Measurements from ENCODE around the gene GLA. TPM values are rescaled to one million over a fixed set of nuclear protein-coding genes. Genes with fewer than 3 reads are reported as not detected.
A peak's percentile ranks its signal among the peaks of the same experiment; 100 is the strongest.

Gene GLA
- total RNA-seq, 5 donors from 2014 or later (not counting 1 experiment from before 2014, with no cell fraction given) = 11.3 to 22.5 (median 14.9) TPM

DNA sequence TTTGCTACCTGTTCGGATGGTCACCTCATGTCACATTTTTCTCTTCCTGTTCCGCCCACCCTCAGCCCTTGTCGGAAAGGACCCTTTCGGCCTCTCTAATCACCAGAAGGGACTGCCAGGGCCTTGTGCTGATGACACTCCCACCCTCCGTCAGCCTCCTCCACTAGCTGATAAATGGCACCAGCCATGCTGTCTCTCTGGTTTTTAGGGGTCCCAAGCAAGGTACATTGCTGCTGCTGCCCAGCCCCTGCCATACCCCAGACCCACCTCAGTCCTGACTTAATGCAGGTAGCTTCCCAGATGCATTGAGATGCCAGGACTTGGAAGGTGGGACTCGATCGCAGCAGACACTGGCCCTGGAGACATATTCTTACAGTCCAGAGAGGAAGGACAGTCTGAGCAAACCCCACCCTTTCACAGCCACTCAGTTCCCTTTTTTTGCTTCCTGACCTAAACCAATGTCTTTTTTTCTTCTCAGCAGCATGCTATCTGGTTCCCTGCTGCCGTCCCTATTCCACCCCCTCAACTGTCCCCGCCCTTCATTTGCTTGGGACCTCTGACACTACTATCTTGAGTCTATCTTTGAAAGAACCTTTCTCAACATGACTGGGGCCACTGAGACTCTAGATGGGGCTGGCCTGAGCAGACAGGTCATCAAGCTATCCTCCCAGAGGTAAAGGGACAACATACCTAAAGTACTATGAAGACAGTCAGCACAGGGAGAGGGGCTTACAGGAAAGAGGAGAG is 21.8 kb downstream of the GLA start, which contains the start of gene BTK:
Gene BTK, minus strand, starts transcription at position 397 of the 747 bp plus-strand sequence. CDS start 10,907 bp downstream, outside the sequence.
- H3K4me1 Mint-ChIP-seq = peaks cover 1 to 10% (median 8%) of the 10 kb centered on the region in 3 donors
- H3K27me3 Mint-ChIP-seq = peaks cover 0 to 4% of the 10 kb centered on the region in 2 donors
- peaks cover 0 to 5% of the 10 kb centered on the region in 2 experiments for H3K4me1 ChIP-seq (ENCODE audit: control insufficient read depth in 1 of 2, extremely low read depth in 1 of 2, insufficient read depth in 2 of 2, low read length in 2 of 2)
- H3K36me3 ChIP-seq (ENCODE audit: control insufficient read depth in 2 of 2, extremely low read depth in 1 of 2, insufficient read depth in 1 of 2, low read length in 1 of 2) = no peaks in the 10 kb centered on the region
- peak within 1 kb of the TSS in 1 of 2 donors; percentile 43 for H3K27ac Mint-ChIP-seq
- DNase-seq (no peak), ATAC-seq (replicated peaks in 1 of 4) (no peak)
- peak within 1 kb of the TSS in 1 of 3 donors; percentile 76 for H3K4me3 Mint-ChIP-seq
- H3K9me3 ChIP-seq = no peaks in the 10 kb centered on the region
- ChIA-PET CTCF (no interaction called here), POLR2A (no interaction called here)
- no peaks in the 10 kb centered on the region for H3K36me3 Mint-ChIP-seq
- no peak within 1 kb of the TSS for H3K27ac ChIP-seq (ENCODE audit: low read length)
- H3K4me3 ChIP-seq (ENCODE audit: control insufficient read depth in 1 of 2, extremely low read depth in 1 of 2, low read length in 1 of 2) = no peak within 1 kb of the TSS
- WGBS (ENCODE audit: insufficient coverage) = 38% methylated on average over 2 of the region's 9 CpGs
- H3K27me3 ChIP-seq (replicated peaks in 1 of 2; ENCODE audit: control insufficient read depth in 2 of 2, extremely low read depth in 1 of 2, insufficient read depth in 2 of 2, low read length in 1 of 2) = no peaks in the 10 kb centered on the region
- H3K9me3 Mint-ChIP-seq = no peaks in the 10 kb centered on the region

DNA sequence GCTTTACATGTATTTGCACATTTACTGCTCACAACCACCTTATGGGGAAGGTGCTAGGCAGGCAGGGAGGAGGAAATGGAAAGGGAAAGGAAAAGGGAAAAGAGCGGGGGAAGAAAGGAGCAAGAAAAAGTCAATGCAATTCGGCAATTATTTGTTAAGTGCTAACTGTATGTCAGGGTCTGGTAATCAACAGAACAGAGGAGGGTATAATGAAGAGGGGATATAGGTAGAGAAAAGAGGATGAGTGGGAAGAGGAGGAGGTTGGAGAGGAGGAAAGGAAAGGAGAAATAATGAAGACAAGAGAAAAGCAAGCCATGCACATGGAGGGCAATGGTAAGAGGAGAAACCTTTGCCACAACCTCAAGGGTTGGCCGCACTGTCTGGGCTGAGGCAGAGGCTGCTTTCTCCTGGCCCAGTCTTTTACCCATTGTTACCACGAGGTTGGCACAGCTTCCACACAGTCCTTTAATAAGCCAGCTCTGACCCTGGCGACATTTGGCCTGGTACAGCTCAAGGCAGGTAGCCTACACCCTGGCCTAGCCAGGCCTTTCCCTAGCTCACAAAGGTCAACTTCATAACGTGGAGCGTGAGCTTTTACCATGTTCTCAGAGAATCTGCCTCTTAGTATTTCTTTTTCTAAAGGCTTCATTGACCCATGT is 22.6 kb downstream of the GLA start:
- Histone ChIP-seq H3K27me3 (replicated peaks in 1 of 2; ENCODE audit: control insufficient read depth in 2 of 2, extremely low read depth in 1 of 2, insufficient read depth in 2 of 2, low read length in 1 of 2) (no peaks in the 10 kb centered on the region), H3K36me3 (ENCODE audit: control insufficient read depth in 2 of 2, extremely low read depth in 1 of 2, insufficient read depth in 1 of 2, low read length in 1 of 2) (no peaks in the 10 kb centered on the region), H3K4me1 (ENCODE audit: control insufficient read depth in 1 of 2, extremely low read depth in 1 of 2, insufficient read depth in 2 of 2, low read length in 2 of 2) (no peaks in the 10 kb centered on the region), H3K9me3 (no peaks in the 10 kb centered on the region), H3K4me3 (ENCODE audit: control insufficient read depth in 1 of 2, extremely low read depth in 1 of 2, low read length in 1 of 2) (no peak overlapping the region), H3K27ac (ENCODE audit: low read length) (no peak overlapping the region)
- peak overlapping the region in 1 of 3 donors; percentile 76 for H3K4me3 Mint-ChIP-seq
- H3K36me3 Mint-ChIP-seq = no peaks in the 10 kb centered on the region
- 86% methylated on average over 3 of the region's 7 CpGs for WGBS (ENCODE audit: insufficient coverage)
- ATAC-seq (replicated peaks in 1 of 4) (no peak), DNase-seq (no peak)
- CTCF ChIA-PET = no interaction called here
- peaks cover 0 to 3% (median under 1%) of the 10 kb centered on the region in 3 donors for H3K4me1 Mint-ChIP-seq
- POLR2A ChIA-PET = no interaction called here
- H3K27ac Mint-ChIP-seq = no peak overlapping the region
- H3K9me3 Mint-ChIP-seq = no peaks in the 10 kb centered on the region
- H3K27me3 Mint-ChIP-seq = peaks cover 0 to 4% of the 10 kb centered on the region in 2 donors

DNA sequence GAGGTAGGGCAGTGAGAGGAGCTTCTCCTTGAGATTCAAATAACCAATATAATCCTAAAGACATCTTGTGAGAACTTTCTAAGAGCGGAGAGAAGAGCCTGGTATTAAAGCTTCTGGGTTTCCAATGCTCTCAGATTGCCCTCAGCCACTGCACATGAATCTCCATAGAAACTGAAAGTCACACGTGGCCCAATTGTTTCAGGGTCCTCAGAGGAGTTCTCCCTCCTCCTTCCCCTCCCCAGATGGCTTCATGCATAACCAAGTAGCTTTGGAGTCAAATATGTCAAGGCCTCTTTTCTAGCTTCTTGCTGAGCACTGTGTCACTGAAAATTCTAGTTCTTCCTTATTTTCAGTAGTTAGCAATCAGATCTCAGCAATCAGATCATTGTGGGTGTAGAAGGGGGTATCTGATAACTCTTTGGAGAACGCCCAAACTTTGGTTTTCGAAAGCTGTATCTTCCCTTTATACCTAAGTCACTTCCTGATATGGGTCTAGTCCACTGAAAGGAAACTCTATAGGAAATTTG is 24.0 kb downstream of the GLA start:
- ATAC-seq (replicated peaks in 1 of 4) (no peak), DNase-seq (no peak)
- WGBS (ENCODE audit: insufficient coverage) = 20% methylated on average over 1 of the region's 4 CpGs
- Histone ChIP-seq H3K36me3 (ENCODE audit: control insufficient read depth in 2 of 2, extremely low read depth in 1 of 2, insufficient read depth in 1 of 2, low read length in 1 of 2) (no peaks in the 10 kb centered on the region), H3K4me3 (ENCODE audit: control insufficient read depth in 1 of 2, extremely low read depth in 1 of 2, low read length in 1 of 2) (no peak overlapping the region), H3K4me1 (ENCODE audit: control insufficient read depth in 1 of 2, extremely low read depth in 1 of 2, insufficient read depth in 2 of 2, low read length in 2 of 2) (no peaks in the 10 kb centered on the region), H3K9me3 (no peaks in the 10 kb centered on the region), H3K27me3 (replicated peaks in 1 of 2; ENCODE audit: control insufficient read depth in 2 of 2, extremely low read depth in 1 of 2, insufficient read depth in 2 of 2, low read length in 1 of 2) (no peaks in the 10 kb centered on the region), H3K27ac (ENCODE audit: low read length) (no peak overlapping the region)
- no peaks in the 10 kb centered on the region for H3K9me3 Mint-ChIP-seq
- CTCF ChIA-PET = interaction anchor here in 1 of 2 donors (0.6 kb wide), 2 partner anchors 8 to 26 kb away, joined by 3 to 4 read pairs; no protein-coding TSS in a partner anchor
- peaks cover 0 to 11% of the 10 kb centered on the region in 2 donors for H3K27me3 Mint-ChIP-seq
- H3K27ac Mint-ChIP-seq = no peak overlapping the region
- POLR2A ChIA-PET = no interaction called here
- peaks cover 0 to 3% (median 0%) of the 10 kb centered on the region in 3 donors for H3K4me1 Mint-ChIP-seq
- H3K36me3 Mint-ChIP-seq = no peaks in the 10 kb centered on the region
- no peak overlapping the region for H3K4me3 Mint-ChIP-seq

DNA sequence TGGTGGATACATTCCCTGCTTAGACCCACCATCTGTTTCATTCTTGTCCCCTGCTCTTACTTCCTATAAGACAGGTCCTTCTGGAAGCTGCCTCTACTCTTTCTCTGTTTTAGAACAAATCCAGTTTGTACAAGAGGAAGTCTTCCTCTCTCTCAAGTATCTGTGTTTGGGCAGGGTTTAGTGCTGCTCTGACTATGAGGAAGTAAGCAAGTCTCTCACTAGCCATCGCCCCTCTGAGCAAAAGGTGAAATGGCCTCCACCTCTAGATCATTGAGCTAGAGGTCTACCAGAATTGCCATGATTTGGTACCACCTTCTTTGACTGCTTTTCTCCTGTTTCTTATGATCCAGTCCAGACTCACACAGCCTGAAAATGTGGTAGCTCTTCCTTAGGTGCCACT is 30.2 kb downstream of the GLA start:
- CTCF ChIA-PET = interaction anchor here in 1 of 2 donors (0.9 kb wide), 1 partner anchor 9 kb away, joined by 3 read pairs; no protein-coding TSS in a partner anchor
- H3K4me3 Mint-ChIP-seq = no peak overlapping the region

DNA sequence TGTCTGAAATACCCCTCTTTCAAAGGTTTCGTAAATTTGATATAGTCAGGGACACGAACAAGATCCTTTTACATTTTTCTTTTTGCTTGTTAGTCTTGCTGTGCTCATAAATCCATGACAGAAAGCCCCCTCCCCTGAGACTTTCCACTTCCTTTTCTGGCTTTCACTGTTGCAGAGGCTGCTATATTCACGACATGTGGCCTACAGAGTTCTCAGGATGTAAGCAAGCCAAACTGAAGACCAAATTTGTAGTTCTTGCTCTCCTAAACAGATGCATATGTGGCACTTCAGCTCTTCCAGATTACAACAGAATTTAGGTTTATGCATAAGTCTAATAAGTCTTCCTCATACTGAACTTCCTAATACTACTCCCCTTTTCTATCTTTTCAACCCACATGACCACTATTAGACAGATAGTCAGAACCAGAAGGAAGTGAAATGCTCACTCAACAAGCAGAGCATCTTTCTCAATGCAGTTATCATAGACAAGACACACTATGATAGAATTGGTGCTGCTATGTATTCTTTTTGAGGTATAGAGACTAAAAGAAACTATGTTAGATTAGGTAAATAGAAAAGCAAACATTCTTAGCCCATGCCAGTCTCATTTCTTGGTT is 36.7 kb downstream of the GLA start:
- Mint-ChIP-seq H3K4me3 (no peak overlapping the region), H3K9me3 (no peaks in the 10 kb centered on the region), H3K4me1 (peaks cover 0 to 4% (median 0%) of the 10 kb centered on the region in 3 donors), H3K27ac (no peak overlapping the region), H3K36me3 (no peaks in the 10 kb centered on the region), H3K27me3 (peaks cover 0 to 34% of the 10 kb centered on the region in 2 donors)
- ChIA-PET POLR2A (no interaction called here), CTCF (no interaction called here)
- Histone ChIP-seq H3K36me3 (ENCODE audit: control insufficient read depth in 2 of 2, extremely low read depth in 1 of 2, insufficient read depth in 1 of 2, low read length in 1 of 2) (no peaks in the 10 kb centered on the region), H3K4me1 (ENCODE audit: control insufficient read depth in 1 of 2, extremely low read depth in 1 of 2, insufficient read depth in 2 of 2, low read length in 2 of 2) (no peaks in the 10 kb centered on the region), H3K27ac (ENCODE audit: low read length) (no peak overlapping the region), H3K9me3 (no peaks in the 10 kb centered on the region), H3K27me3 (replicated peaks in 1 of 2; ENCODE audit: control insufficient read depth in 2 of 2, extremely low read depth in 1 of 2, insufficient read depth in 2 of 2, low read length in 1 of 2) (no peaks in the 10 kb centered on the region), H3K4me3 (ENCODE audit: control insufficient read depth in 1 of 2, extremely low read depth in 1 of 2, low read length in 1 of 2) (no peak overlapping the region)
- 29% methylated on average over 1 of the region's 3 CpGs for WGBS (ENCODE audit: insufficient coverage)
- DNase-seq (no peak), ATAC-seq (replicated peaks in 1 of 4) (no peak)

More for the DNA sequence above, 30.2 kb downstream of the GLA start:
- Histone ChIP-seq H3K4me1 (ENCODE audit: control insufficient read depth in 1 of 2, extremely low read depth in 1 of 2, insufficient read depth in 2 of 2, low read length in 2 of 2) (no peaks in the 10 kb centered on the region), H3K4me3 (ENCODE audit: control insufficient read depth in 1 of 2, extremely low read depth in 1 of 2, low read length in 1 of 2) (no peak overlapping the region), H3K36me3 (ENCODE audit: control insufficient read depth in 2 of 2, extremely low read depth in 1 of 2, insufficient read depth in 1 of 2, low read length in 1 of 2) (no peaks in the 10 kb centered on the region), H3K27me3 (replicated peaks in 1 of 2; ENCODE audit: control insufficient read depth in 2 of 2, extremely low read depth in 1 of 2, insufficient read depth in 2 of 2, low read length in 1 of 2) (no peaks in the 10 kb centered on the region), H3K27ac (ENCODE audit: low read length) (no peak overlapping the region), H3K9me3 (no peaks in the 10 kb centered on the region)
- POLR2A ChIA-PET = interaction anchor here in 1 of 2 donors (0.9 kb wide), 1 partner anchor 15 kb away, joined by 3 read pairs; no protein-coding TSS in a partner anchor
- Mint-ChIP-seq H3K27me3 (peaks cover 0 to 23% of the 10 kb centered on the region in 2 donors), H3K4me1 (no peaks in the 10 kb centered on the region), H3K9me3 (no peaks in the 10 kb centered on the region), H3K27ac (no peak overlapping the region), H3K36me3 (no peaks in the 10 kb centered on the region)
- DNase-seq (no peak), ATAC-seq (replicated peaks in 1 of 4) (no peak)
- WGBS (ENCODE audit: insufficient coverage) = no CpG with 5 or more reads among the region's 1 CpG

DNA sequence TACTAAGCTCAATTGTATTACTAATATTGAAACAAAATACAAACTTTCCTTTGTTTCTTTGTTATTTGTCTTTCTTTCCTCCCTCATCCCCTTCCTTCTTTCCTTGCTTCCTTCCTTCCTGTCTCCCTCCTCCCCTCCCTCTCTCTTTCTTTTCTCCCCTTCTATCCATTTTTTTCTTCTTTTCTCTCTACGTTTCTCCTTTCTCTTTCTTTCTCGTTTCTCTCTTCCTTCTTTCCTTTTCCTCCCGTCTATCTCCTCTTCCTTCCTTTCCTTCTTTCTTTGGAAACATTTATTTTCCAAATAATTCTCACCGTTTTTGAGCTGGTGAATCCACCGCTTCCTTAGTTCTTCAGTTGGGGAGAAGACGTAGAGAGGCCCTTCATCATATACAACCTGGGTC is 38.0 kb downstream of the GLA start:
- ATAC-seq (replicated peaks in 1 of 4) (no peak), DNase-seq (no peak)
- no peaks in the 10 kb centered on the region for H3K27me3 ChIP-seq (replicated peaks in 1 of 2; ENCODE audit: control insufficient read depth in 2 of 2, extremely low read depth in 1 of 2, insufficient read depth in 2 of 2, low read length in 1 of 2)
- H3K4me1 Mint-ChIP-seq = peaks cover 0 to 4% (median 0%) of the 10 kb centered on the region in 3 donors
- no peaks in the 10 kb centered on the region for H3K9me3 Mint-ChIP-seq
- no peak overlapping the region for H3K27ac Mint-ChIP-seq
- H3K4me3 Mint-ChIP-seq = no peak overlapping the region
- POLR2A ChIA-PET = interaction anchor here in 1 of 2 donors (0.6 kb wide), 1 partner anchor 577 kb away, joined by 4 read pairs; no protein-coding TSS in a partner anchor
- no peak overlapping the region for H3K27ac ChIP-seq (ENCODE audit: low read length)
- H3K27me3 Mint-ChIP-seq = peaks cover 0 to 25% of the 10 kb centered on the region in 2 donors
- no CpG with 5 or more reads among the region's 6 CpGs for WGBS (ENCODE audit: insufficient coverage)
- no peaks in the 10 kb centered on the region for H3K9me3 ChIP-seq
- H3K36me3 Mint-ChIP-seq = no peaks in the 10 kb centered on the region
- H3K36me3 ChIP-seq (ENCODE audit: control insufficient read depth in 2 of 2, extremely low read depth in 1 of 2, insufficient read depth in 1 of 2, low read length in 1 of 2) = no peaks in the 10 kb centered on the region
- no peak overlapping the region for H3K4me3 ChIP-seq (ENCODE audit: control insufficient read depth in 1 of 2, extremely low read depth in 1 of 2, low read length in 1 of 2)
- no peaks in the 10 kb centered on the region for H3K4me1 ChIP-seq (ENCODE audit: control insufficient read depth in 1 of 2, extremely low read depth in 1 of 2, insufficient read depth in 2 of 2, low read length in 2 of 2)
- CTCF ChIA-PET = no interaction called here

All from T-cell (primary cell).